Fibroblast of skin of abdomen (primary cell): ENCODE measurements around the gene EMILIN2.

ENCODE experiments used
- DNase-seq: peaks from one replicate; pipeline ENCODE4 v3.0.0-alpha.2; 2013

Gene EMILIN2

DNA sequence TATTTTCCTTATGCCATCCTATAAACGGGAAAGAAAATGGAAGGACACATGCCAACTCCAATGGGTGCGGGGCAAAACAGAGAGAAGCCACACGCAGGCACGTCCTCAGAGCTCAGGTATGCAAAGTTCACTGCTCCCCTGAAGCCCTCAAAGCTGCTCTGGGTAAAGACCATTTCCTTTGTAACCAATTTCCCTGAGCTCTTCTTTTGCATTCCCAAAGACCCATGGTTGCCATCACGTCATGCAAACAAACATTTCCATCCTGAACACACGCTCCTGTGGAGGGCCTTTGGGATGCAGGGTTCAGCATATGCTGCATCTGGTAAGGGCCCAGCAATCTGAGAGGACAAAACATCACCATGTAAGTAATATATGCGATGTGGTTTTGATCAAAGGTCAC is 69.4 kb downstream of the EMILIN2 start:
- no peak for DNase-seq

DNA sequence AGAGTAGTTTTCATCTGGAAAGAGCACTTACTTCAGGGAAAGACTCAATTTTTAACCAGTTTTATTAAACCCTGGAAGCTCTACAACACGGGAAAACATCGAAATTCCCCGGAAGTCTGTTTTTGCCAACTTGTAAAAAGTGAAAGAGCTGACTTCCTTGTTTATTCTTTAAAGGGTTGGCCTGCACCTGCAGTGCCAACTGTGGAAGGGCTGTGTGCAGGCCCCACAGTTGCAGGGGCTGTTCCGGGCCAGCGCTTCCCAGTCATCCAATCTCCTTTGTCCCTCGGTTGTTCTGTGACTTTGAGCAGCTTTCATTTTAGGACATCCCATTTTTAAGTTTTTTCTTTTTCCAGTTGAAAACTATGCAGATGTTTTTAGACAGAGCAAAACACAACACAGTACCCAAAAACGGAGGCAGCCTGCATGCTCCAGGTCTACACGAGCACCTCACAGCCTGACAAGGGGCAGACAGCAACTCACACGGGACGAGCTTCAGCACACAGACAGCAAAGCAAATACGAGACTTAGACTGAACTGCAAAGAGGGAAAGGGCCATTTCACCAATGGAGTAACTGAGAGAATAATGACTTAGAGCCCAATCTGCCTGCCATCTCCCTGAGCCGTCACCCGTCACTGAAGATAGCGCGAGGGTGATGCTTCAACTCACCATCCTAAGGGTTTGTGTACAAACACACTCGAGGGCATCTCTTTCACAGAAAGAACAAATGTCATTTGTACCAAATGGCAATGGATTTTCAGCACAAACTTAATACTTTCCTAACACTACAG is 70.6 kb downstream of the EMILIN2 start:
- no peak for DNase-seq

GRCh38 chr18:2918761-2919550 is 72.2 kb downstream of the EMILIN2 start:
- DNase-seq, result no peak

GRCh38 chr18:2919600-2919999 is 72.8 kb downstream of the EMILIN2 start:
- DNase-seq, result no peak

- DNase-seq, result no peak
These were observed 73.2 kb downstream of the EMILIN2 start for GRCh38 chr18:2920027-2920426.

- DNase-seq, result no peak
These were observed 73.9 kb downstream of the EMILIN2 start for GRCh38 chr18:2920546-2921343.

DNA sequence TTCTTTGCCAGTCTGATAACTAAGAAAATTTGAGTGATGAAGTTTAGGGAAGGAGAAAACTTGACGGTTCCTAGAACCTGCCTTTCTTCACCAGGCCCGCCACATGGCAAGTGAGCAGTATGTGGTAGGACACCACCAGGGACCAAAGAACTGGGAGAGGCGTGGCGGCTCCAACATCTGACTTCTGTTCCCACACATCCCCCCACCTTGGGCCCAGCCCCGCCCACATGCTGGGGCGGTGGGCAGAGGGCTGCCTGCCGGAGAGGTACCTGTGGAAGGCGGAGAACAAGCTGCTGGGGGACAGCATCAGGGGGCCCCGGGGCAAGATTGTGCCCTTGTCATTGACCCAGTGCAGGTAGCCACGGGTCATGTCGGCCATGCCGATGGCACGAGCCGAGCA is 75.0 kb downstream of the EMILIN2 start:
- DNase-seq, result no peak

DNA sequence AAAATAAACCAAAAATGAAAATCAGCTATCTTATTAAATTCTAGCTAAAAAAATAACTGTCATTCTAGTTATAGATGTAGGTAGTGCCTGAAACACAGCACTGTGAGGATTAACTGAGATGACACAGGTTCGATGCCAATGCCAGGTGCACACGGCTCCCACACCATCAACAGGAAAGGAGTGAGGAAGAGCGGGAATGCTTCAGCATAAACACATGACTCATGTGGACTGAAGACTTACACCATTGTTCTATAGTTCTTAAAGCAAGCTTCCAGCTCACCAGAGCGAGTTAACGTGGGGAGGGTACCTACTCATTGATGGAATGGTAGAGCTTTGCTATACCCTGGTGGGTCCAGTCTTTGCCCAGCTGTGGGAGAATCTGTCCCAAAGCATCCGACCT is 76.7 kb downstream of the EMILIN2 start:
- no peak for DNase-seq

- DNase-seq, result no peak
These were observed 78.1 kb downstream of the EMILIN2 start for GRCh38 chr18:2924920-2925319.

DNA sequence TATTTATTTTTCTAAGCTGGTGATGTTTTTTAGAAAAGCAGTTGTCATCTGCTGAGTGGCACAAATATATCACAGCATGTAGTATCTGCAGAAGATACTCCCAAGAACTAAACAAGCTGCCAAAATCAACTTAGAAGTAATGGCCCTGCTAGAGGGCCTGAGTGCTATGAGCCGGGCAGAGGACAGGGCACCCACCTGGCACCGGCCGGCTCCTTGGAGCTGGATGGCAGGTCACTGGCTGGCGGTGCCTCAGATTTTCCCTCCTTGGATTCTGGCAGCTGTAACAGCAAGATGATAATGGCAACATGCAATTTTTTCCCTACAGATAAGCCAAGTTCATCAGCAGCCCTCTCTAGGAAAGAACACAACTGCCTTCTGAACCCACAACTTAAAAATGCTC is 79.7 kb downstream of the EMILIN2 start:
- no peak for DNase-seq

GRCh38 chr18:2927745-2928144 is 80.9 kb downstream of the EMILIN2 start:
- DNase-seq, result no peak

DNA sequence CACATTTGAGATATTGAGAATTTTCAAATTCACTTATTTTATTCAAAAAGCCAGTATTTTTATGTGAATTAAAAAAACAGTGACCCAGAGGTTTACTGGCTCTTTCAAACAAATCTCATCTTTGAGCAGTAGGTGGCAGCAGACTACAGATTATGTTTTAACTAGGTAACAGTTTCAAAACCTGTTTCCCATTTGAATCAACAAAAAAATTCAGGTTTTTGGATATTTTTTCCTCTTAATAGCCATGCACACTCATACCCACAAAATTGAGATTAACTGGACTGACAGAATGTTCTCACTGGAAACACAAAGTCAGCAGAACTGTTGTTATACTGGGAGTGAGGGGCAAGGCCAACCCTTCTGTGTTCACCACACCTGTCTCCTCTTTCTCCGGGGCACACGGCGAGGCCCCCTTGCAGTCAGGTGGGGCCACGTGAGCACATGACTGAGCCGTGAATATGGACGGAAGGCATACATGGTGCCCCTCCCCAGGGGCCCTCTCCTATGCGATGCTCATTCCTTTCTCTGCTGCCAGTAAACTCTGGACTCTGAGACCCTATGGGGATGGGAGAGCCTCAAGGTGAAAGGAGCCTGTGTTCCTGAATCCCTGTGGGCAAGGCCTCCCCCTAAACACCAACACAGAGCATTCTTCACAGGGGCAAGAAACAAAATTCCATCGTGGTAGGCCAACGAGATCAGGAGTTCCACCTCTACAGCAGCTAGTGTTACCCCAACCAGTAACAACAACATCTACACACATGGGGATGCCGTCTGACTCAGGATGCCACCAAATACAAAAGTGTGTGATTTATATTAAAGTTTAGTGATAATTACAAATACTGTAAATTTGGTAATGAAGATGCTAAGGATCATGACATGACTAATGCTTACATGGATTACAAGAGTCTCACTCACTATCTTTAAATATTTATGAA is 85.7 kb downstream of the EMILIN2 start:
- peak; percentile 66 for DNase-seq

GRCh38 chr18:2933995-2934394 is 87.2 kb downstream of the EMILIN2 start:
- DNase-seq, result no peak

- DNase-seq, result peak; percentile 50
These were observed 88.8 kb downstream of the EMILIN2 start for GRCh38 chr18:2935438-2936192.

- DNase-seq, result no peak
These were observed 92.5 kb downstream of the EMILIN2 start for GRCh38 chr18:2939317-2939716.

GRCh38 chr18:2948038-2948437 is 101.2 kb downstream of the EMILIN2 start:
- DNase-seq, result peak; percentile 29

GRCh38 chr18:2952605-2953004 is 105.8 kb downstream of the EMILIN2 start:
- DNase-seq, result no peak

GRCh38 chr18:2953935-2954653 is 107.3 kb downstream of the EMILIN2 start:
- DNase-seq, result no peak

DNA sequence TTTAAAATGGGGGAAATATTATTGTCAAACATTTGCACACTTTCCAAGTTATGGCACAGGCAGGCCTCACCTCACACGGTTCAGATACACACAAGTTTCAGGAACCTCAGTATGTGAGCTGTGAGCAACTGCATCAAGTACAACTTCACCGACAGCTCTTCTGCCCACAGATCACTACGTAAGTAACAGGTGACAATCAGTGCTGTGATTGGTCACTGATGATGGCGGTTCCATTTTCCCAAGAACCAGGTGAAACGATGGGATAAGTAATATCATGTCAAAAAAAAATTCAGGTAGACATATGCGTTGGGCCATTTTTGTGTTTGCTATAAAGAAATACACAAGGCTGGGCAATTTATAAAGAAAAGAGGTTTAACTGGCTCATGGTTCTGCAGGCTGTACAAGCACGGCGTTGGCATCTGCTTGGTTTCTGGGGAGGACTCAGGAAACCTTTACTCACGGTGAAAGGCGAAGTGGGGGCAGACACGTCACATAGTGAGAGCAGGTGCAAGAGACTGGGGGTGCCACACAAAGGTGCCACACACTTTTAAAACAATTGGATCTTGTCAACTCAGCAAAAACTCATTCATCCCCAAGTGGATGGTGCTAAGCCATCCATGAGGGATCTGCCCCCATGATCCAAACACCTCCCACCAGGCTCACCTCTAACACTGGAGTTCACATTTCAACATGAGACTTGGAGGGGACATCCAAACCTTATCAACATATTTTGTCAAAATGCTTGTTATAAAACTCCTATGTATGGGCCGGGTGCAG is 108.3 kb downstream of the EMILIN2 start:
- no peak for DNase-seq

GRCh38 chr18:2956056-2956455 is 109.2 kb downstream of the EMILIN2 start:
- peak; percentile 44 for DNase-seq
